RWPE2 (cell line): ENCODE results near the gene LOXHD1.

Source experiments
- ATAC-seq: fragments of 200-7000 bp; cut with Tn5 transposase; 3 replicates; pipeline ENCODE4 v1.9.1; 2021; ENCODE audit warnings: low read depth
- DNase-seq: peaks from one replicate; pipeline ENCODE4 v3.0.0-alpha.2; 2020; ENCODE audit warnings: low spot score
- H3K27ac ChIP-seq: fragments of 450-650 bp; 2 replicates; pipeline ENCODE4 v1.5.1; 2017; ENCODE audit warnings: mild to moderate bottlenecking; ENCODE audit not compliant: poor library complexity, severe bottlenecking
- H3K27me3 ChIP-seq: fragments of 250-450 bp; sonication (Bioruptor Pico); 2 replicates; pipeline ENCODE4 v1.5.1; 2021; ENCODE audit warnings: mild to moderate bottlenecking, moderate library complexity; ENCODE audit not compliant: insufficient read depth, poor library complexity, severe bottlenecking
- H3K36me3 ChIP-seq: fragments of 250-450 bp; sonication (Bioruptor Pico); 2 replicates; pipeline ENCODE4 v1.5.1; 2020; ENCODE audit warnings: low read depth, mild to moderate bottlenecking, moderate library complexity
- H3K4me1 ChIP-seq: fragments of 250-450 bp; sonication (Bioruptor Pico); 2 replicates; pipeline ENCODE4 v1.5.1; 2021; ENCODE audit warnings: mild to moderate bottlenecking, moderate library complexity; ENCODE audit not compliant: insufficient read depth, poor library complexity, severe bottlenecking
- H3K4me3 ChIP-seq: fragments of 250-450 bp; sonication (Bioruptor Pico); 2 replicates; pipeline ENCODE4 v1.5.1; 2021; ENCODE audit warnings: mild to moderate bottlenecking, moderate library complexity; ENCODE audit not compliant: severe bottlenecking
- H3K9me3 ChIP-seq: fragments of 250-450 bp; sonication (Bioruptor Pico); 2 replicates; pipeline ENCODE4 v1.5.1; 2021; ENCODE audit warnings: mild to moderate bottlenecking, moderate library complexity; ENCODE audit not compliant: severe bottlenecking
- TF ChIP-seq, protein P1 (sequence below): fragments of 450-650 bp; IDR thresholded peaks from one replicate; pipeline ENCODE4 v1.5.1; 2017; ENCODE audit warnings: mild to moderate bottlenecking, moderate library complexity; ENCODE audit not compliant: poor library complexity, severe bottlenecking

Gene LOXHD1

DNA sequence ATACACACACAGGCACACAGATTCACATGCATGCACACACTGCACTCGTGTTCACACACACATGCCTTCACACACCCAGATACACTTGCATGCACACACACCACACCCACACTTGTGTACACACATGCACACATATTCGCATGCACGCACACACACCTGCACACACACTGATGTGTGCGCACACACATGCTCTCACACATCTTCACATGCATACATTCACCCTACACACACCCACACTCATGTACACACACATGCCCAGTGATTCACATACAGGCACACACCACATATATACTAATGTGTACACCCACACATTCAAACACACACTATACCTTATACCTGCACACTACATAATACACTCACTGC lies 181.6 kb downstream of the LOXHD1 start:
- H3K27me3 ChIP-seq, result no peaks in the 10 kb centered on the region
- no peak overlapping the region for H3K27ac ChIP-seq
- H3K4me1 ChIP-seq, result no peaks in the 10 kb centered on the region
- H3K9me3 ChIP-seq, result no peaks in the 10 kb centered on the region
- TF ChIP-seq, protein P1, sequence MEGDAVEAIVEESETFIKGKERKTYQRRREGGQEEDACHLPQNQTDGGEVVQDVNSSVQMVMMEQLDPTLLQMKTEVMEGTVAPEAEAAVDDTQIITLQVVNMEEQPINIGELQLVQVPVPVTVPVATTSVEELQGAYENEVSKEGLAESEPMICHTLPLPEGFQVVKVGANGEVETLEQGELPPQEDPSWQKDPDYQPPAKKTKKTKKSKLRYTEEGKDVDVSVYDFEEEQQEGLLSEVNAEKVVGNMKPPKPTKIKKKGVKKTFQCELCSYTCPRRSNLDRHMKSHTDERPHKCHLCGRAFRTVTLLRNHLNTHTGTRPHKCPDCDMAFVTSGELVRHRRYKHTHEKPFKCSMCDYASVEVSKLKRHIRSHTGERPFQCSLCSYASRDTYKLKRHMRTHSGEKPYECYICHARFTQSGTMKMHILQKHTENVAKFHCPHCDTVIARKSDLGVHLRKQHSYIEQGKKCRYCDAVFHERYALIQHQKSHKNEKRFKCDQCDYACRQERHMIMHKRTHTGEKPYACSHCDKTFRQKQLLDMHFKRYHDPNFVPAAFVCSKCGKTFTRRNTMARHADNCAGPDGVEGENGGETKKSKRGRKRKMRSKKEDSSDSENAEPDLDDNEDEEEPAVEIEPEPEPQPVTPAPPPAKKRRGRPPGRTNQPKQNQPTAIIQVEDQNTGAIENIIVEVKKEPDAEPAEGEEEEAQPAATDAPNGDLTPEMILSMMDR, result no peak
- ATAC-seq (no peak), DNase-seq (no peak)
- H3K4me3 ChIP-seq, result no peak overlapping the region
- no peaks in the 10 kb centered on the region for H3K36me3 ChIP-seq

DNA sequence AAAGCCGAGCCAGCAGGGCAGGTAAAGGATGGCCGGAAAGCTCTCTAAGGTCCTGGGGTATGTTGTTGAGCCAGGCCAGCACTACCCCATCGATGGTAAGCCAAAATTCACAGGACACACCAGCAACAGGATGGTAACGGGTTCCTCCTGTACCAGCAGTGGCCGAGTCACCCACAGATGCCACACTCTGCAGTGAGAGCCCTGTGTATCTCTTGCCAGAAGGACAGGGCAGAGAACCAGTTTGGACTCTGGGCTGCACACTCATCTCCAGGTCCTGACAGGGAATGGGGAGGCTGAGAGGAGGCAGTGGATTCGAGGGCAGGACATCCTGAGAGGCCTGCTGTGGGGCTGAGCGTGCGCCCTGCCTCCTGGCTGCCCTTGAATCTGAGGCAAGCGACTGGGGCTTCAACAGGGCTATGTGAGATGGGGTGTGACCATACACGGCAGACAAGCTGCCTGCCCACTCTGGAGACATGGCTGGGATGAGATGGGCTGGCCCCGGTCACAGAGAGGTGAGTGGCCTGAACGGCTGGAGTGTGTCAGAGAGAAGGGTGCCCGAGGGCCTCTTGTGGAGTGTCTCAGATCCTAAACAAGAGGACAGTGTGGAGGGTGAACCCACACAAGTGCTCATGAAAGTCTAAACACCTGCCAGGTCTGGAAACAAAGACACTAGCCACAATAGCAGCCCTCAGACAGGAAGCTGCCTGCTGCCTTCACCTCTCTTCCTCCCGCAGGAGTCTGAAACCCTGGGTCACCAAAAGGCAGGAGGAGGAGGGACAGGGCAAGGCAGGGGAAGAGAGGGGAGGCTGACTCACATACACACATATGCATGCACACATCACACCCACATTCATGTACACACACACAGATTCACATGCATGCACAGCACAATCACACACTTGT lies 182.3 kb downstream of the LOXHD1 start:
- Histone ChIP-seq H3K27ac (no peak overlapping the region), H3K9me3 (no peaks in the 10 kb centered on the region), H3K27me3 (no peaks in the 10 kb centered on the region), H3K36me3 (no peaks in the 10 kb centered on the region), H3K4me1 (peaks cover 2% of the 10 kb centered on the region), H3K4me3 (no peak overlapping the region)
- ATAC-seq (no peak), DNase-seq (no peak)
- TF ChIP-seq, protein P1, result no peak

DNA sequence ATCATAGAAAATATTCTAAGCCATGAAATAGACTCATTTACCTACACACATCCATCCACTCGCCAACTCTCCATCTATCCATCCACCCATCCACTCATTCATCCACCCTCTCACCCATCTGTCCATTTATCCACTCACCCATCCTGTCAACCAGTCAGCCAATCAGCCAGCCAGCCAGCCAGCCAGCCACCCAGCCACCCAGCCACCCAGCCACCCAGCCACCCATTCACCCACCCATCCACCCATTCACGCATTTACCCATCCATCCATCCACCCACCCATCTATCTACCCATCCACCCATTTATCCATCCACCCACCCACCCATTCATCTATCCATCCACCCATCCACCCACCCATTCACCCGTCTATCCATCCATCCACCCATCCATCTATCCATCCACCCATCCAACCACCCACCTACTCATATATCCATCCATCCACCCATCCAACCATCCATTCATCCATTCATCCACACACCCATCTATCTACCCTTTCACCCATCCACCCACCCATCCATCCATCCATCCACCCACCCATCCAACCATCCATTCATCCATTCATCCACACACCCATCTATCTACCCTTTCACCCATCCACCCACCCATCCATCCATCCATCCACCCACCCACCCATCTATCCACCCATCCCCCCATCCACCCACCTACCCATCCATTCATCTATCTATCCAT lies 185.1 kb downstream of the LOXHD1 start:
- no peak overlapping the region for H3K27ac ChIP-seq
- ATAC-seq (no peak), DNase-seq (no peak)
- H3K27me3 ChIP-seq, result no peaks in the 10 kb centered on the region
- H3K4me1 ChIP-seq, result peaks cover 17% of the 10 kb centered on the region
- no peak overlapping the region for H3K4me3 ChIP-seq
- no peaks in the 10 kb centered on the region for H3K9me3 ChIP-seq
- TF ChIP-seq, protein P1, result no peak
- H3K36me3 ChIP-seq, result no peaks in the 10 kb centered on the region

- ATAC-seq, result no peak
- H3K4me3 ChIP-seq, result no peak overlapping the region
- no peaks in the 10 kb centered on the region for H3K9me3 ChIP-seq
- no peak overlapping the region for H3K27ac ChIP-seq
- TF ChIP-seq, protein P1, result no peak
- no peaks in the 10 kb centered on the region for H3K27me3 ChIP-seq
- peaks cover 17% of the 10 kb centered on the region for H3K4me1 ChIP-seq
- no peak for DNase-seq
- H3K36me3 ChIP-seq, result no peaks in the 10 kb centered on the region
These were observed 186.3 kb downstream of the LOXHD1 start for GRCh38 chr18:46470714-46471113.
